Activated CD4-positive, alpha-beta memory T cell treated with anti-CD3 and anti-CD28 coated beads, Interleukin-2, amount 10 ng/mL, durations not matched to agents 7 days and 5 days (primary cell): ENCODE data around the gene GMDS. TPM values are rescaled to one million over a fixed set of nuclear protein-coding genes. Genes with fewer than 3 reads are reported as not detected.

ENCODE experiments used
- CTCF ChIA-PET: fragments of 350-600 bp; sonication (Branson Sonifier 250); formaldehyde crosslinking; loops from one replicate; lab custom pipeline; 2021; ENCODE audit warnings: antibody characterized with exemption, inconsistent platforms; lab: Charles Lee
- POLR2A ChIA-PET: fragments of 350-600 bp; sonication (Branson Sonifier 250); formaldehyde crosslinking; loops from one replicate; lab custom pipeline; 2021; ENCODE audit warnings: antibody characterized with exemption; lab: Charles Lee
- DNase-seq: peaks from one replicate; pipeline ENCODE4 v3.0.0-alpha.2; 2020
- H3K27ac Mint-ChIP-seq: one replicate; pipeline ENCODE4 v1.8.0; 2021; ENCODE audit warnings: mild to moderate bottlenecking, mixed read lengths
- H3K27me3 Mint-ChIP-seq: one replicate; pipeline ENCODE4 v1.8.0; 2021; ENCODE audit warnings: mixed read lengths
- H3K36me3 Mint-ChIP-seq: one replicate; pipeline ENCODE4 v1.8.0; 2021; ENCODE audit warnings: low read depth, mixed read lengths
- H3K4me1 Mint-ChIP-seq: one replicate; pipeline ENCODE4 v1.8.0; 2021; ENCODE audit warnings: mixed read lengths
- H3K4me3 Mint-ChIP-seq: one replicate; pipeline ENCODE4 v1.8.0; 2021; ENCODE audit warnings: mild to moderate bottlenecking, mixed read lengths
- H3K9me3 Mint-ChIP-seq: one replicate; pipeline ENCODE4 v1.8.0; 2021; ENCODE audit warnings: mixed read lengths
- total RNA-seq, 2 experiments: library from RNA; stranded (reverse); gene quantifications; one replicate each; pipeline ENCODE4 v1.2.3, GENCODE V29; 2021

GMDS gene
- total RNA-seq, 2 experiments from 2014 or later: 23.7 to 24.7 TPM

DNA sequence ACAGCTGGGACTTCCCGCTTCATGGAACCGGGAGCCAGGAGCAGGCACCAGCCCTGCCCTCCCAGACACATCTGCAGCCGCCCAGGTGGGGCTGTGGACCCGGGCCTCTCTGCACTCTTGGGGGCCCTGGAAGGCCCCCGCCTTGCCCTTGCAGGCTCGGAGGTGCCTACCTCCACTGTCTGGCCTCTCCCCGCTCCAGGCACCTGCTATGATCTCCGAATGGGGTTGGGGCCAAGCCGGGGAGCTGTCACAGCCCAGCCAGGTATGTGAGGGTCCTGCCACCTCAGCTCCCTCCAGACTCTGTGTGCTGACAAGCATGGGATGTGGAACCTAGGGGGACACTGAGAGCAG is 54.0 kb downstream of the GMDS start:
- Mint-ChIP-seq H3K27me3 (peaks cover 8% of the 10 kb centered on the region), H3K4me3 (no peak overlapping the region), H3K27ac (no peak overlapping the region), H3K36me3 (no peaks in the 10 kb centered on the region), H3K9me3 (no peaks in the 10 kb centered on the region), H3K4me1 (peaks cover 7% of the 10 kb centered on the region)
- CTCF ChIA-PET: no interaction called here
- DNase-seq: no peak
- POLR2A ChIA-PET: no interaction called here

DNA sequence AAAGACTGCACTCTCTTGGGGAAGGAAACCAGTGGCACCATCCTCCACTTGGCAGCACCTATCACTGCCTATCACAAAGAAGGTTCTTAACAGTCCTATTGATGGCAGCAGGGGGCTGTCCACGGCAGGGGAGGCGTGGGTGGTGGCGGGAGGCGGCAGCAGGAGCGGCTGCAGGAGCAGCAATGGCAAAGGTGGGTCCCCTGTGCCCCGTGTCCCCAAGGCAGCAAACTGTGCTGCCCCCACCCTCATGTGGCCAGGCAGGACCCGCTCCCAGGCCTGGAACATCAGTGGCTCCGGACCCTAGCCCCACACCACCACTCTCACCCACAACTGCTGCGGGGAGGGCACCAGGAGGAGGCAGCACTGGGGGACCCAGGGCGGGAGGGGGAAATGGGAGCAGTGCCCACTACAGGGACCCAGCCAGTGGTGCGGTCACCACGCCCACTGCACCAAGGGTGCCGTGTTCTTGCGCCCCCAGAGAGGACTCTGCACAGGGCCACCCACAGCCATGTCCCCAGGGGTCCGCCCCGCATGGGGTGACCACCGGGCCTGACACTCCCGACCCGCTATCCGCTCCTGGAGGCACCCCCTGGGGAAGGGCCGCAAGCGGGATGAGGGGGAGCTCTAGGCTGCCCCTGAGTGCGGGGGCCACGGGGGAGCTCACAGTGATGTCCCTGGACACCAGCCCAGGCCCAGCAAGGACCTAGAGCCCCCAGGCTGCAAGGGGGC is 54.6 kb downstream of the GMDS start:
- ChIA-PET CTCF (no interaction called here), POLR2A (no interaction called here)
- H3K27me3 Mint-ChIP-seq: peaks cover 8% of the 10 kb centered on the region

DNA sequence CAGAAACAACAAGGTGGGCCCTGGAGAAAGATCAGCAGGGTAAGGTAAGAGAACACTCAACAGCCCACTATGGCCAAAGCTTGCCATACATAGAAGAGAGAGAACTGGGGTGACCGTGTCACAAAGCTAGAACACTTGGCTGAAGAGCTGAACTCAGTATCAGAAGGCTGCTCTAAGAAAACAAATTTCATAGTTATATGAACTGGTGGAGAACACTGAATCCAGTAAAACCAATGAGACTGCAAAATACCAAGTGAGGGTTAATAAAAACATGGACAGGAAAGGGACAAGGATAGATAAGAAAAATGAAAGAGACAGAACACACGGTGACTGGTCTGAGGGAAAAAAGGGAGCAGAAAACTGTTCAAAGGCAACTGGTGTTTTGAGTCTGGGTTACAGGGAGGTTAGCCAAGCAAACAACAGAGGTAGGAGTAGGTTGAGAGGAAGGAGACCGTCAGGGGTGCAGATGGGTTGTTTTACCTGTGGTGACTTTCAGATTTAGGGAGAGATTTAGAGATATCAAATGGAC is 56.5 kb downstream of the GMDS start:
- H3K4me1 Mint-ChIP-seq: peaks cover 8% of the 10 kb centered on the region
- POLR2A ChIA-PET: no interaction called here
- H3K9me3 Mint-ChIP-seq: no peaks in the 10 kb centered on the region
- no peak overlapping the region for H3K27ac Mint-ChIP-seq
- CTCF ChIA-PET: no interaction called here
- no peak for DNase-seq
- peaks cover 16% of the 10 kb centered on the region for H3K27me3 Mint-ChIP-seq
- no peak overlapping the region for H3K4me3 Mint-ChIP-seq
- peaks cover 2% of the 10 kb centered on the region for H3K36me3 Mint-ChIP-seq

More for the DNA sequence above, 54.6 kb downstream of the GMDS start:
- Mint-ChIP-seq H3K4me1 (peaks cover 7% of the 10 kb centered on the region), H3K4me3 (no peak overlapping the region), H3K9me3 (no peaks in the 10 kb centered on the region), H3K36me3 (no peaks in the 10 kb centered on the region), H3K27ac (no peak overlapping the region)
- DNase-seq: no peak

DNA sequence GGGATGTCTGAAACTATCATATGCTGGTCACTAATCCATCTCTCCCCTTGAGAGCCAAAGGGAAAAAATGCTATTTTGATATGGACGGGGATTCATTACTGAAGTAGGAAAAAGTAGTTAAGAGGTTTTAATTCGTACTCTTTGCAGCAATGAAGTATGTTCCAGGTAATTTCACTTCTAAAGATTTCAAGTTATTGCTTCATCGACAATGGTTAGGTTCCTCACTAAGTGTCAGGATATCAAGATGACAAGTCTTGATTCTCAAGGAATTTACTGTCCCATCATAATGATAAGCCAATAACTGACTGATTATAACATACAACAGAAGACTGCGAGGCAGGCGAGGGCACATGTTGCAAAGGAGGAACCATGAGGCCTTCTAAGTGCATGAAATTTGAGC is 57.0 kb downstream of the GMDS start:
- no peak overlapping the region for H3K4me3 Mint-ChIP-seq
- ChIA-PET CTCF (interaction anchor here (0.5 kb wide), 1 partner anchor 20 kb away, joined by 3 read pairs; no protein-coding TSS in a partner anchor), POLR2A (no interaction called here)
- no peaks in the 10 kb centered on the region for H3K9me3 Mint-ChIP-seq
- peaks cover 8% of the 10 kb centered on the region for H3K4me1 Mint-ChIP-seq
- peaks cover 2% of the 10 kb centered on the region for H3K36me3 Mint-ChIP-seq
- no peak for DNase-seq
- H3K27me3 Mint-ChIP-seq: peaks cover 16% of the 10 kb centered on the region
- H3K27ac Mint-ChIP-seq: no peak overlapping the region

DNA sequence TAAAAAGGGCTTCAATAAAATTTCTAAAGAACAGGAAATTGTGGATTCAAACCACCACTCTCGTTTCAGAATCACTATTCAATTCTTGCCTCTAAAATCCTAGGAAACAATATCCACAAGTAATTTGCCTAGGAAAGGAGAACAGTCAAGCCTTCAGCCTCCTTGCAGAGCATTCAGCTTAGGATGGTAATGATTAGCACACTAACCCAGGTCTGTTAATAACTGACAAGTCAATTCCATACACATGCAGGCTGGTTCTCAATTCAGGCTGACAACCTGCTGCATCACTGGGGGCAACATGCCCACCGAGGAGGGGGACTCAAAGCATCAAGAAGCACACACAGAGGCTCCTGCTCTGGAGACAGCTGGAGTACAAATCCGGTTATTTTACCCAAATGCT is 57.6 kb downstream of the GMDS start:
- peaks cover 2% of the 10 kb centered on the region for H3K36me3 Mint-ChIP-seq
- CTCF ChIA-PET: interaction anchor here (0.5 kb wide), 1 partner anchor 21 kb away, joined by 3 read pairs; no protein-coding TSS in a partner anchor
- DNase-seq: no peak
- no peaks in the 10 kb centered on the region for H3K9me3 Mint-ChIP-seq
- H3K4me1 Mint-ChIP-seq: peaks cover 8% of the 10 kb centered on the region
- POLR2A ChIA-PET: no interaction called here
- H3K27ac Mint-ChIP-seq: no peak overlapping the region
- H3K4me3 Mint-ChIP-seq: no peak overlapping the region
- H3K27me3 Mint-ChIP-seq: peaks cover 16% of the 10 kb centered on the region

DNA sequence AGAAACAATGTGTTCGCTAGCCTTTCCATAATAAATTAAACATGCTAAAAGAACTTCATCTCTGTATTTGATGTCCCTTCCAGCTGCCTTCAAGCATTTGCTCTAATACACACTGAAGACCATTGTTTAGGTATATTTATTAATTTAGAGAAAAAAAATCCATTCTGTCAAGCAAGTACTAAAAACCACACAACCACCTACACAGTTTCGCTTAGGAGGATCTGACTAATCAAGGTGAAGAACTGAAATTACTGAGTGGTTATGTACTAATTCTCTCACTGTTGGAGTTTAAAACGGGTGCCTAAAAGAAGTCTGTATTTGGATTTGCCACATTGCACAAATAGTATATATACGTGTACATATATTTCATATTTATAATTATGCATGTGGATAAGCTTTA is 58.9 kb downstream of the GMDS start:
- H3K4me1 Mint-ChIP-seq: peaks cover 10% of the 10 kb centered on the region
- POLR2A ChIA-PET: no interaction called here
- no peaks in the 10 kb centered on the region for H3K9me3 Mint-ChIP-seq
- CTCF ChIA-PET: no interaction called here
- no peak overlapping the region for H3K27ac Mint-ChIP-seq
- no peak for DNase-seq
- no peak overlapping the region for H3K4me3 Mint-ChIP-seq
- peaks cover 16% of the 10 kb centered on the region for H3K27me3 Mint-ChIP-seq
- peaks cover 2% of the 10 kb centered on the region for H3K36me3 Mint-ChIP-seq

DNA sequence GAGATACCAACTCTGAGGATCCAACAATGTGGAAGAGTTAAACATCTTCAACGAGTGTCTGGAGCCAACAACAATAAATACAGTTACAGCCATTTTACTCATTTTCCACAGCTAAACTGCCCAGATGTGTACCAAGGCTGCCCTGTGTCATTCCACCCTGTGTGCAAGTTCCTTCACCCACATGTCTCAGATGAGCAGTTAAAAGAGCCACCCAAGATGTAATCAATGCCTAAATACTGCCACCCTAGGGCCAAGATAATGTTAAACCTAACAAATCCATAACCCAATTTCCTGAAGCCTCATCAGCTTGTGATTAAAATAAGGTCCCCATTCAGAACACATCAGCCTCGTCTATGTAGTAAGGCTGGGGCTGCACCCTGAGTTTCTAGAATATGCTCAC is 59.9 kb downstream of the GMDS start:
- ChIA-PET CTCF (no interaction called here), POLR2A (no interaction called here)
- Mint-ChIP-seq H3K27me3 (peaks cover 16% of the 10 kb centered on the region), H3K9me3 (peaks cover 2% of the 10 kb centered on the region), H3K4me3 (no peak overlapping the region), H3K36me3 (peaks cover 2% of the 10 kb centered on the region), H3K4me1 (peaks cover 10% of the 10 kb centered on the region), H3K27ac (no peak overlapping the region)
- DNase-seq: no peak

DNA sequence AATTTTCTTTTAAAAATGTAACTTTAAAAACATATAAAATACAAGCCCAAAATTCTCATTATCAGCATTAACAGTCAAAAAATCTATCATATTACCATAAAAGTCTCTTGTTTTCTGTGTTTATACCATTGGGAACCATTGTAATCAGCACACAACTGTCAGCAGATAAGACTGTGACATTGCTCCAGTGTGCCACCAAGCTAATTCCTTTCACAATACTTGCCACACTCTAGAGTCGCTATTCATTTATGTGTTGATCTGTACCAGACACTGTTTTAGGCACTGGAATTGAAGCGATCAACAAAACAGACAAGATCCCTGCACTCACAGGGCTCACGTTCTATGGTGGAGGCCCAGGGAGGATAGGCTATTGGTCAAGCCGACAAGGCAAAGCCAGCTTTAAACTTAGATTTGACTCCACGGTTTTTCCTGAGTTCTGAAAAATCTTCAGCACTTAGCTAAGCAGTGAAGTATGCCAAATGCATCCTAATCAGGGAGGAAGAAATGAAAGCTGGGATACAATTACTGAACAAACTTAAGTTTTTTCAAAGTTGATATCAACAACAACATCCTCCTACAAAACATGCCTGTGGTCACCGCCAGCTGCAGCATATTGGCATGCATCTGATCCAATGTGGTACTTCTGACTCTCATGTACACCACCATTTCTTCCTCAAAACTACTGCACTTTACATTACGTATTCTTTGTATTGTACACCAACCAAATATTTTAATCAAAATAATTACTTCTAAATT is 60.5 kb downstream of the GMDS start:
- POLR2A ChIA-PET: no interaction called here
- CTCF ChIA-PET: no interaction called here
- Mint-ChIP-seq H3K36me3 (peaks cover 2% of the 10 kb centered on the region), H3K4me1 (peaks cover 10% of the 10 kb centered on the region), H3K4me3 (no peak overlapping the region), H3K27ac (no peak overlapping the region), H3K9me3 (peaks cover 2% of the 10 kb centered on the region), H3K27me3 (peaks cover 16% of the 10 kb centered on the region)
- DNase-seq: no peak

DNA sequence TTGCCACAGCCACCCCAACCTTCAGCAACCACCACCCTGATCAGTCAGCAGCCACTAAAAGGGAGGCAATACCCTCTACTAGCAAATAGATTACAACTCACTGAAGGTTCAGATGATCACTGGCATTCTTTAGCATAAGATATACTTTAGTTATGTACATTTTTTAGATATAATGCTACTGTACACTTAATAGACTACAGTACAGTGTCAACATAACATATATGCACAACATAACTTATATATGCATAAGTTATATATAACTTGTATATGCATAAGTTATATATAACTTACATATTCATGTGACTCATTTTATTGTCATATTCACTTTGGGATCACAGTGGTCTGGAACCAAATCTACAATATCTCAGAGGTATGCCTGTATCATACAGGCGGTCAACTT is 61.7 kb downstream of the GMDS start:
- Mint-ChIP-seq H3K9me3 (peaks cover 4% of the 10 kb centered on the region), H3K36me3 (peaks cover 5% of the 10 kb centered on the region), H3K4me3 (no peak overlapping the region), H3K27ac (no peak overlapping the region), H3K27me3 (peaks cover 8% of the 10 kb centered on the region), H3K4me1 (peaks cover 10% of the 10 kb centered on the region)
- CTCF ChIA-PET: no interaction called here
- POLR2A ChIA-PET: no interaction called here
- DNase-seq: no peak

DNA sequence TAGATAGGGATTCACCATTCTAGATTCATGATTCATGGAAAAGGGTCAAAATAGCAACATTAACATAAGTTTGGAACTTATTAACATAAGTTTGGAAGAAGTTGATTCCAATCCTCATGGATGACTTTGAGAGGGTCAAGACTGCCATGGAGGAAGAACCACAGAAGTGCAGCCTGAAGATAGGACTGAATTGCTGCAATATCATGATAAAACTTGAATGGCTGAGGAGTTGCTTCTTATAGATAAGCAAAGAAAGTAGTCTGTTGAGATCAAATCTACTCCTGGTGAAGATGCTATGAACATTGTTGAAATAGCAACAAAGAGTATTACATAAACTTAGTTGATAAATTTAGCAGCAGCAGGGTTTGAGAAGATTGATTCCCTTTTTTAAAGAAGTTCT is 62.2 kb downstream of the GMDS start:
- Mint-ChIP-seq H3K36me3 (peaks cover 5% of the 10 kb centered on the region), H3K9me3 (peaks cover 7% of the 10 kb centered on the region), H3K4me1 (peaks cover 10% of the 10 kb centered on the region), H3K27me3 (peaks cover 8% of the 10 kb centered on the region), H3K4me3 (no peak overlapping the region), H3K27ac (no peak overlapping the region)
- DNase-seq: no peak
- CTCF ChIA-PET: no interaction called here
- POLR2A ChIA-PET: no interaction called here

DNA sequence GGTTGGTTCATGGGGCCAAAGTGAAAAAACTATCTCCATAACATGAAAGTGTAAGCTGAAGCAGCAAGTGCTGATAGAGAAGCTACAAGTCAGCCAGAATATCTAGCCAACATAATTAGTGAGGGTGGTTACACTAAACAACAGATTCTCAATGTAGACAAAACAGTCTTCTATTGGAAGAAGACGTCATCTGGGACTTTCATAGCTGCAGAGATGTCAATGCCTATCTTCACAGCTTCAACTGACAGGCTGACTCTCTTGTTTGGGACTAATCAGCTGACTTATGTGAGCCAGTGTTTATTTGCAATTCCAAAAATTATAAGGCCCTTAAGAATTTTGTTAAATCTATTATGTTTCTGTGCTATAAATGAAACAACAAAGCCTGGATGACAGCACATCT is 63.2 kb downstream of the GMDS start:
- peaks cover 8% of the 10 kb centered on the region for H3K4me1 Mint-ChIP-seq
- H3K27ac Mint-ChIP-seq: no peak overlapping the region
- POLR2A ChIA-PET: no interaction called here
- H3K4me3 Mint-ChIP-seq: no peak overlapping the region
- H3K27me3 Mint-ChIP-seq: peaks cover 8% of the 10 kb centered on the region
- CTCF ChIA-PET: interaction anchor here (0.6 kb wide), 1 partner anchor 558 kb away, joined by 3 read pairs; no protein-coding TSS in a partner anchor
- peaks cover 5% of the 10 kb centered on the region for H3K36me3 Mint-ChIP-seq
- H3K9me3 Mint-ChIP-seq: peaks cover 15% of the 10 kb centered on the region
- no peak for DNase-seq

DNA sequence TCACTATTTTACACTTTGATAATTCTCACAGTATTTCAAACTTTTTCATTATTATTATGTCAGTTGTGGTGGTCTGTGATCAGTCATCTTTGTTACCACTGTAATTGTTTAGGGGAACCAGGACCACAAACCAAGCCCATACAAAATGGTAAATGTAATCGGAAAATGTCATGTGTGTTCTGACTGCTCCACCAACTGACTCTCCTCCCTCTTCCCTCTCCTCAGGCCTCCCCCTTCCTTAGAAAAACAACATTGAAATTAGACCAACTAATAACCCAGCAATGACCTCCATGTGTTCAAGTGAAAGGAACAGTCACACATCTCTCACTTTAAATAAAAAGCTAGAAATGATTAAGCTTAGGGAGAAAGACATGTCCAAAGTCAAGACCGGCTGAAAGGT is 63.8 kb downstream of the GMDS start:
- DNase-seq: no peak
- CTCF ChIA-PET: no interaction called here
- peaks cover 3% of the 10 kb centered on the region for H3K4me1 Mint-ChIP-seq
- H3K4me3 Mint-ChIP-seq: no peak overlapping the region
- H3K27me3 Mint-ChIP-seq: peaks cover 8% of the 10 kb centered on the region
- H3K27ac Mint-ChIP-seq: no peak overlapping the region
- H3K36me3 Mint-ChIP-seq: peaks cover 5% of the 10 kb centered on the region
- peaks cover 17% of the 10 kb centered on the region for H3K9me3 Mint-ChIP-seq
- POLR2A ChIA-PET: no interaction called here

DNA sequence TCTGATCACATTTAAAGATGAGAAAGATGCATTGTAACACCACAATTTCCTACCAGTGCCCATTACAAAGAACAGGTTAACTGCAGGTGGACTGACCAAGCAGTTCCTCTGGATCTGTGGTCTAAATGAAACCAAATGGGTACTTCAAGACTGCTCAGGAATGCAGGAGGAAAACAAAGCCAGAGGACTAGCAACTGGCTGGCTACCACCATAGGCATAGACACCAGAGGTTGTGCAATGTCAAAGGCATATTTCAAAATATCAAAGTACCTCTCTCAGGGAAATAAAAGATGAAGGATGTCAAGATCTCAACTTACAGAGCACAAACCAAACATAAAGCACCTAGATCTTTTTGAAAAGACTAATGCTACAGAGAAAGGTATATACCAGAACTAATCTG is 65.5 kb downstream of the GMDS start:
- Mint-ChIP-seq H3K9me3 (peaks cover 17% of the 10 kb centered on the region), H3K4me1 (peaks cover 3% of the 10 kb centered on the region), H3K4me3 (no peak overlapping the region), H3K27me3 (peaks cover 4% of the 10 kb centered on the region), H3K36me3 (peaks cover 5% of the 10 kb centered on the region), H3K27ac (no peak overlapping the region)
- ChIA-PET CTCF (no interaction called here), POLR2A (no interaction called here)
- DNase-seq: no peak
